Fibroblast of the aortic adventitia (primary cell): ENCODE data around the gene DLGAP1. TPM values are rescaled to one million over a fixed set of nuclear protein-coding genes. Genes with fewer than 3 reads are reported as not detected.

Source experiments
- DNase-seq: peaks from one replicate; pipeline ENCODE4 v3.0.0-alpha.2; 2010; ENCODE audit warnings: low read depth
- H3K4me3 ChIP-seq: 2 replicates; pipeline ENCODE4 v1.5.1; 2011; ENCODE audit warnings: low read depth, mild to moderate bottlenecking, control low read depth, low read length, moderate library complexity
- CTCF ChIP-seq: IDR thresholded peaks from 2 replicates; pipeline ENCODE4 v1.5.1; 2011; ENCODE audit warnings: mild to moderate bottlenecking, low read length, control low read depth, inconsistent platforms; ENCODE audit not compliant: insufficient read depth
- total RNA-seq: library from RNA; depleted of rRNA; stranded (reverse); fragments of >200 nt; gene quantifications from 2 replicates; pipeline ENCODE4 v1.2.3, GENCODE V29; 2012; ENCODE audit warnings: low replicate concordance

DLGAP1 gene
- total RNA-seq, 1 donor: 1.4 TPM

GRCh38 chr18:3620146-3621119 lies 834.7 kb downstream of the DLGAP1 start:
- no peak for DNase-seq
- no peak for TF ChIP-seq CTCF
- H3K4me3 ChIP-seq: no peak overlapping the region

- H3K4me3 ChIP-seq: no peak overlapping the region
- no peak for DNase-seq
- no peak for TF ChIP-seq CTCF
These were observed 835.4 kb downstream of the DLGAP1 start for GRCh38 chr18:3619746-3620145.

- no peak overlapping the region for H3K4me3 ChIP-seq
- TF ChIP-seq CTCF: no peak
- no peak for DNase-seq
These were observed 835.9 kb downstream of the DLGAP1 start for GRCh38 chr18:3619222-3619621.

GRCh38 chr18:3616744-3617143 lies 838.4 kb downstream of the DLGAP1 start:
- no peak for TF ChIP-seq CTCF
- no peak for DNase-seq
- H3K4me3 ChIP-seq: no peak overlapping the region

GRCh38 chr18:3616142-3616541 lies 839.0 kb downstream of the DLGAP1 start:
- H3K4me3 ChIP-seq: no peak overlapping the region
- no peak for DNase-seq
- no peak for TF ChIP-seq CTCF

- H3K4me3 ChIP-seq: no peak overlapping the region
- TF ChIP-seq CTCF: no peak
- no peak for DNase-seq
These were observed 839.6 kb downstream of the DLGAP1 start for GRCh38 chr18:3615374-3615985.
